GM12892 (cell line): ENCODE measurements around the gene TRIM65.

Source experiments
- DNase-seq: peaks from one replicate; pipeline ENCODE4 v3.0.0; 2011; ENCODE audit not compliant: insufficient read length
- FAIRE-seq: peaks from 2 replicates; lab custom pipeline; 2011; peaks lifted over from hg19 to GRCh38; lab: Jason Lieb, UNC
- POLR2A ChIP-seq: IDR thresholded peaks from 2 replicates; pipeline ENCODE4 v1.6.1; 2011; ENCODE audit warnings: low read depth, low read length, control low read depth
- POLR2AphosphoS5 ChIP-seq: IDR thresholded peaks from 2 replicates; pipeline ENCODE4 v1.6.1; 2011; ENCODE audit warnings: low read depth, low read length, control low read depth
- TAF1 ChIP-seq: IDR thresholded peaks from 2 replicates; pipeline ENCODE4 v1.6.1; 2011; ENCODE audit warnings: low read depth, mild to moderate bottlenecking, control low read depth, low read length, borderline replicate concordance

The TRIM65 gene

GRCh38 chr17:75842411-75842810 lies 54.3 kb downstream of the TRIM65 start:
- DNase-seq: no peak
- FAIRE-seq: no peak
- no peak for TF ChIP-seq POLR2A

- TF ChIP-seq TAF1 (no peak), POLR2A (no peak), POLR2AphosphoS5 (no peak)
- FAIRE-seq (no peak), DNase-seq (no peak)
Observed at GRCh38 chr17:75840799-75841164, 56.0 kb downstream of the TRIM65 start.

- no peak for DNase-seq
- TF ChIP-seq POLR2AphosphoS5 (no peak), TAF1 (no peak), POLR2A (no peak)
- FAIRE-seq: no peak
Observed at GRCh38 chr17:75839942-75840798, 56.6 kb downstream of the TRIM65 start.
